22Rv1 (cell line): Measurements from ENCODE around the gene NFIX.

ENCODE experiments used
- CTCF ChIP-seq: fragments of 450-650 bp; IDR thresholded peaks from 2 replicates; pipeline ENCODE4 v1.5.1; 2017; ENCODE audit warnings: mild to moderate bottlenecking
- ZFX ChIP-seq: fragments of 450-650 bp; IDR thresholded peaks from 2 replicates; pipeline ENCODE4 v1.6.1; 2017; ENCODE audit warnings: antibody characterized with exemption, borderline replicate concordance

- no peak for TF ChIP-seq CTCF
- no peak for TF ChIP-seq ZFX
These were observed 94.0 kb downstream of the NFIX start for GRCh38 chr19:13089139-13089856.
